ENCODE measurements around the gene BZW1.

DNA sequence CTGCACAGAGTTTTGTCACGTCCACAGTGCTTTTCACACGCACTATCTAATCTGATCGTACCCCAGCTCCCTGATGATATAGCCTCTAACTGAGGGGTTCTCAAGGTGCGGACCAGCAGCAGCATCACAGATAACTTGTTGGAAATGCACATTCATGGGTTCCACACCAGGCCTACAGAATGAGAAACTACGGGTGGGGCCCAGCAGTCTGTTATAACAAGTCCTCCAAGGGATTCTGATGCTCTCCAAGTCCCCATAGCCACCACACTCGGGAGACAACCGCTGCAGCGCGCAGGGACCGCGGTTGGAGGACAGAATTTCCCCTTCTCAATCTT lies 745 bp upstream of the BZW1 start:
- TF ChIP-seq, protein P1, sequence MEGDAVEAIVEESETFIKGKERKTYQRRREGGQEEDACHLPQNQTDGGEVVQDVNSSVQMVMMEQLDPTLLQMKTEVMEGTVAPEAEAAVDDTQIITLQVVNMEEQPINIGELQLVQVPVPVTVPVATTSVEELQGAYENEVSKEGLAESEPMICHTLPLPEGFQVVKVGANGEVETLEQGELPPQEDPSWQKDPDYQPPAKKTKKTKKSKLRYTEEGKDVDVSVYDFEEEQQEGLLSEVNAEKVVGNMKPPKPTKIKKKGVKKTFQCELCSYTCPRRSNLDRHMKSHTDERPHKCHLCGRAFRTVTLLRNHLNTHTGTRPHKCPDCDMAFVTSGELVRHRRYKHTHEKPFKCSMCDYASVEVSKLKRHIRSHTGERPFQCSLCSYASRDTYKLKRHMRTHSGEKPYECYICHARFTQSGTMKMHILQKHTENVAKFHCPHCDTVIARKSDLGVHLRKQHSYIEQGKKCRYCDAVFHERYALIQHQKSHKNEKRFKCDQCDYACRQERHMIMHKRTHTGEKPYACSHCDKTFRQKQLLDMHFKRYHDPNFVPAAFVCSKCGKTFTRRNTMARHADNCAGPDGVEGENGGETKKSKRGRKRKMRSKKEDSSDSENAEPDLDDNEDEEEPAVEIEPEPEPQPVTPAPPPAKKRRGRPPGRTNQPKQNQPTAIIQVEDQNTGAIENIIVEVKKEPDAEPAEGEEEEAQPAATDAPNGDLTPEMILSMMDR (IDR thresholded peaks at IDR 0.05; ENCODE audit: low read depth, low read length, missing input control) = no peak
- TF ChIP-seq RAD21 (IDR thresholded peaks at IDR 0.05) (no peak), GABPA (IDR thresholded peaks at IDR 0.05 in 1 of 2, conservative IDR thresholded peaks at IDR 0.05 in 1 of 2) (no peak)

Measured in liver (tissue), 3 donors.